Right lung (tissue), 5 donors: ENCODE results near the gene DPYSL5. TPM values are rescaled to one million over a fixed set of nuclear protein-coding genes. Genes with fewer than 3 reads are reported as not detected.

Experiments used
- DNase-seq, 2 donors: peaks; one replicate each; pipeline ENCODE4 v3.0.0-alpha.2; 2013
- polyA plus RNA-seq, 5 donors: library from polyadenylated mRNA; unstranded; fragments of 120-200 nt; gene quantifications; one replicate each; pipeline versions ENCODE4 v1.2.1 to v1.2.3, GENCODE V29; 2013; ENCODE audit warnings: inconsistent platforms in 1 of 5, low replicate concordance in 1 of 5; ENCODE audit not compliant: insufficient read length in 5 of 5, insufficient read depth in 1 of 5

Gene DPYSL5
- polyA plus RNA-seq, 5 donors: 0.17 to 0.95 (median 0.27) TPM

GRCh38 chr2:26993768-26994167, 145.8 kb downstream of the DPYSL5 start:
- DNase-seq: no peak

- DNase-seq: no peak
Measured at GRCh38 chr2:26994983-26995382, 147.1 kb downstream of the DPYSL5 start.

GRCh38 chr2:26997394-26997793, 149.5 kb downstream of the DPYSL5 start:
- no peak for DNase-seq

DNA sequence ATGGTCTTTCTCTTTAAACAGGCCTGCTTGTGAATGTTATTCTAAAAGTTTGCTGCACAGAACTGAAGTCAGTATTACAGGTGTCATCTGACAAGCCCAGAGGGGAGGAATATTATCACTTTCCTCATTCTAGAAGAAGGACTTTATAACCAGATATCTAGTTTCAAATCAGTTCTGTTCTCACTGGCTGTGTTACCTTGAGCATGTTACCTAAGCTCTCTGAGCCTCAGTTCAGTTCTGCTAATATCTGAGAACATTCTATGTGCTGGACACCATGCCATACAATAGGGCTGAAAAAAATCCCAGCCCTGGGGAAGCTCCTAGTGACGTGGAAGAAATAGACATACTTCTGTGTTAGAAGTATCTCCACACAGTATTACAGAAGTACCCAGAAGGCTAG, 150.4 kb downstream of the DPYSL5 start:
- DNase-seq: no peak

Other genes starting within 250 kb of the DPYSL5 start
- gene CIB4, start 206.8 kb upstream of the DPYSL5 start, polyA plus RNA-seq: 1 to 10 TPM in 4 of 5 donors, under 1 TPM in 1; 0.83 to 2.3 (median 1.3) TPM
- gene KCNK3, start 155.4 kb upstream of the DPYSL5 start, polyA plus RNA-seq: 10 to 100 TPM; 19.9 to 39.5 (median 26.4) TPM
- gene SLC35F6, start 83.8 kb upstream of the DPYSL5 start, polyA plus RNA-seq: 10 to 100 TPM in 2 of 5 donors, 1 to 10 TPM in 3; 9.2 to 13.7 (median 9.4) TPM
- gene CENPA, start 62.1 kb upstream of the DPYSL5 start, polyA plus RNA-seq: 10 to 100 TPM in 4 of 5 donors, 1 to 10 TPM in 1; 9.8 to 29.0 (median 13.9) TPM
- gene MAPRE3, start 122.5 kb downstream of the DPYSL5 start, polyA plus RNA-seq: 10 to 100 TPM in 2 of 5 donors, 1 to 10 TPM in 3; 6.2 to 13.6 (median 9.2) TPM
- gene TMEM214, start 184.8 kb downstream of the DPYSL5 start, polyA plus RNA-seq: 10 to 100 TPM; 56.8 to 89.2 (median 75.8) TPM
- gene AGBL5, start 203.5 kb downstream of the DPYSL5 start, polyA plus RNA-seq: 10 to 100 TPM; 45.6 to 55.3 (median 53.8) TPM
- gene OST4, start 223.5 kb downstream of the DPYSL5 start, polyA plus RNA-seq: 100 to 1,000 TPM; 250 to 316 (median 260) TPM
- gene EMILIN1, start 230.5 kb downstream of the DPYSL5 start, polyA plus RNA-seq: 100 to 1,000 TPM; 120 to 341 (median 140) TPM
- 1 to 10 TPM; 4.2 to 6.7 (median 4.9) TPM for gene KHK, start 238.6 kb downstream of the DPYSL5 start, polyA plus RNA-seq